BLaER1 (cell line): Measurements from ENCODE around the gene USHBP1.
A peak's percentile ranks its signal among the peaks of the same experiment; 100 is the strongest.

Source experiments
- H3K27ac ChIP-seq: shearing (Covaris generic); formaldehyde crosslinking; 2 replicates; pipeline ENCODE4 v1.8.1; 2022
- H3K27me3 ChIP-seq: shearing (Covaris generic); formaldehyde crosslinking; 2 replicates; pipeline ENCODE4 v1.8.1; 2022
- H3K36me3 ChIP-seq: shearing (Covaris generic); formaldehyde crosslinking; 2 replicates; pipeline ENCODE4 v1.8.1; 2022
- H3K4me1 ChIP-seq: shearing (Covaris generic); formaldehyde crosslinking; 2 replicates; pipeline ENCODE4 v1.8.1; 2022
- H3K4me2 ChIP-seq: shearing (Covaris generic); formaldehyde crosslinking; 2 replicates; pipeline ENCODE4 v1.8.1; 2022
- H3K4me3 ChIP-seq: shearing (Covaris generic); formaldehyde crosslinking; 2 replicates; pipeline ENCODE4 v1.8.1; 2022
- H3K9ac ChIP-seq: shearing (Covaris generic); formaldehyde crosslinking; 2 replicates; pipeline ENCODE4 v1.8.1; 2022
- H3K9me3 ChIP-seq: shearing (Covaris generic); formaldehyde crosslinking; 2 replicates; pipeline ENCODE4 v1.8.1; 2022
- H4K20me1 ChIP-seq: shearing (Covaris generic); formaldehyde crosslinking; 2 replicates; pipeline ENCODE4 v1.8.1; 2022
- Cebpa-rat ChIP-seq: shearing (Covaris generic); IDR thresholded peaks from 2 replicates; pipeline ENCODE4 v1.8.1; 2022

USHBP1 gene

GRCh38 chr19:17242431-17243208 is 21.9 kb downstream of the USHBP1 start:
- TF ChIP-seq Cebpa-rat, result no peak
- H3K4me3 ChIP-seq, result peak overlapping the region; percentile 90
- no peaks in the 10 kb centered on the region for H3K27me3 ChIP-seq
- peak overlapping the region; percentile 85; the same call in 1 of the 2 replicates for H3K9ac ChIP-seq
- peak overlapping the region; percentile 92 for H3K4me2 ChIP-seq
- H3K9me3 ChIP-seq, result no peaks in the 10 kb centered on the region
- peak overlapping the region; percentile 47; the same call in 1 of the 2 replicates for H3K27ac ChIP-seq
- peaks cover 37% of the 10 kb centered on the region for H3K36me3 ChIP-seq
- H4K20me1 ChIP-seq, result peaks cover 68% of the 10 kb centered on the region
- peaks cover 54% of the 10 kb centered on the region for H3K4me1 ChIP-seq

DNA sequence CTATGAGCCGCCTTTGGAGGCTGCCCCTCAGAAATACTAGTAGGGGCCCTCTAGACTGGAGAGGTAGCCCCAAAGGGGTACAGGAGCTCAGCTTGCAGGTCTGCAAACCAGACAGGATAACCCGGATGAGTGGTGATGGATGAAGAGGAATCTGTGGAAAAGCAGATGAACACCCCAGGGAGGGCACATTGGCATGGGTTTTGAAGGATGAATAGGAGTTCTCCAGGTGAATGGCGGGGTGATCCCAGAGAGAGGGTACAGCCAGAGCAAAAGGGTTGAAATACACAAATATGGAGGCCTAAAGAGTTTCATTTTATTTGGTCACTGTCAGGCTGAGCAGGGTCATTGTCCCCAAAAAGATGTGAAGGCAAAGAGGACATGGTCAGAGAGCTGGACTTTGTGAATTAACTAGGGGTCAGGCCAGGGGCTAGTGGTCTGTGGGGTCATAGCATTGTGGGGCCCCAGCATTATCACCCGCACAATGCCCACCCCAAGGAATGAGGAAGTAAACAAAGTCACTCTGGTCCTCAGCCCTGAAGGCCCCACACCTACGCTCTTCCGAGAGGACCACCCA is 23.6 kb downstream of the USHBP1 start:
- Histone ChIP-seq H3K27ac (no peak overlapping the region; the same call in 1 of the 2 replicates), H3K4me3 (no peak overlapping the region), H3K9ac (no peak overlapping the region), H3K9me3 (no peaks in the 10 kb centered on the region), H3K27me3 (no peaks in the 10 kb centered on the region), H4K20me1 (peaks cover 75% of the 10 kb centered on the region), H3K4me2 (no peak overlapping the region), H3K4me1 (peaks cover 51% of the 10 kb centered on the region), H3K36me3 (peaks cover 39% of the 10 kb centered on the region)
- TF ChIP-seq Cebpa-rat, result no peak

- H3K4me1 ChIP-seq, result peaks cover 56% of the 10 kb centered on the region
- H4K20me1 ChIP-seq, result peaks cover 78% of the 10 kb centered on the region
- no peaks in the 10 kb centered on the region for H3K9me3 ChIP-seq
- H3K9ac ChIP-seq, result no peak overlapping the region
- H3K27me3 ChIP-seq, result no peaks in the 10 kb centered on the region
- no peak overlapping the region for H3K4me2 ChIP-seq
- H3K36me3 ChIP-seq, result peaks cover 39% of the 10 kb centered on the region
- no peak for TF ChIP-seq Cebpa-rat
- H3K4me3 ChIP-seq, result no peak overlapping the region
- no peak overlapping the region for H3K27ac ChIP-seq
Observed at GRCh38 chr19:17240062-17240752, 24.3 kb downstream of the USHBP1 start.

DNA sequence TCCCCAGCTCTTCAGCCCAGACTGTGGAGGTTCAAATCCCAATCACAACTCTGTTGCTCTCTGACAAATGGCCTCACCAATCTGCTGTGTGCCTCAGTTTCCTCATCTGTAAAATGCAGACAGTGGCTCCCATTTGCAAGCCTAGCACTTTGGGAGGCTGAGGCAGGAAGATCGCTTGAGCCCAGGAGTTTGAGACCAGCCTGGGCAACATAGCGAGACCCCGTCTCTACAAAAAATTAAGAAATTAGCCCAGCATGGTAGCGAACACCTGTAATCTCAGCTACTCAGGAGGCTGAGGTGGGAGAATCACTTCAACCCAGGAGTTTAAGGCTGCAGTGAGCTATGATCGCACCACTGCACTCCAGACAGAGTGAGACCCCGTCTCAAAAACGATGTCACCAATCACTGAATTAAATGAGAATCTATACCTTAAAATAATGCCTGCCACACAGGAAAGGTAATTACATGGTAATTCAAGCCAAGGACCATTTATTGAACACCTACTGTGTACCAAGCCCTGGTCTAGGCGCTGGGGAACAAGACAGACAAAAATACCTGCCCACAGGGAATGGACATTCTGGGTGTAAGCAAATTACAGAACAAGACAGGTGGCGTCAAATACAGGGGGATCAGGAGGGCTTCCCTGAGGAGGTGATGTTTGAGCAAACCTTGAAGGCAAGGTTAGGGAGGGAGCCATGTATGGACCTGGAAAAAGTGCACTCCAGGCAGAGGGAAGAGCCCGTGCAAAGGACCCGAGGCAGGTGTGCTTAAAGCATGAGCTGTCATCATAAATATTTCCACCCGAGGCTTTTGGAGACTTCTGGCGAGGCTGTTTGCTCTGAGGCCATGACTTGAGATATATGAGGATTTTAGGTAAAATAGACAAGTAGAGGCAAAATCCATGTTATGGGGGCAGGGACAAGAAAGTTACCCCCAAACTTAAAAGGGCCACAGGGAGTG is 26.5 kb downstream of the USHBP1 start:
- TF ChIP-seq Cebpa-rat, result no peak
- no peaks in the 10 kb centered on the region for H3K9me3 ChIP-seq
- no peak overlapping the region for H3K4me2 ChIP-seq
- peaks cover 57% of the 10 kb centered on the region for H3K4me1 ChIP-seq
- H4K20me1 ChIP-seq, result peaks cover 66% of the 10 kb centered on the region
- H3K36me3 ChIP-seq, result peaks cover 53% of the 10 kb centered on the region
- H3K27me3 ChIP-seq, result no peaks in the 10 kb centered on the region
- H3K4me3 ChIP-seq, result no peak overlapping the region
- H3K9ac ChIP-seq, result no peak overlapping the region
- H3K27ac ChIP-seq, result no peak overlapping the region

GRCh38 chr19:17236811-17237543 is 27.6 kb downstream of the USHBP1 start:
- H3K27ac ChIP-seq, result no peak overlapping the region
- no peaks in the 10 kb centered on the region for H3K27me3 ChIP-seq
- H3K9ac ChIP-seq, result no peak overlapping the region
- no peaks in the 10 kb centered on the region for H3K9me3 ChIP-seq
- peaks cover 46% of the 10 kb centered on the region for H3K4me1 ChIP-seq
- no peak for TF ChIP-seq Cebpa-rat
- peak overlapping the region; percentile 49 for H3K4me2 ChIP-seq
- no peak overlapping the region for H3K4me3 ChIP-seq
- H3K36me3 ChIP-seq, result peaks cover 64% of the 10 kb centered on the region
- H4K20me1 ChIP-seq, result peaks cover 63% of the 10 kb centered on the region

DNA sequence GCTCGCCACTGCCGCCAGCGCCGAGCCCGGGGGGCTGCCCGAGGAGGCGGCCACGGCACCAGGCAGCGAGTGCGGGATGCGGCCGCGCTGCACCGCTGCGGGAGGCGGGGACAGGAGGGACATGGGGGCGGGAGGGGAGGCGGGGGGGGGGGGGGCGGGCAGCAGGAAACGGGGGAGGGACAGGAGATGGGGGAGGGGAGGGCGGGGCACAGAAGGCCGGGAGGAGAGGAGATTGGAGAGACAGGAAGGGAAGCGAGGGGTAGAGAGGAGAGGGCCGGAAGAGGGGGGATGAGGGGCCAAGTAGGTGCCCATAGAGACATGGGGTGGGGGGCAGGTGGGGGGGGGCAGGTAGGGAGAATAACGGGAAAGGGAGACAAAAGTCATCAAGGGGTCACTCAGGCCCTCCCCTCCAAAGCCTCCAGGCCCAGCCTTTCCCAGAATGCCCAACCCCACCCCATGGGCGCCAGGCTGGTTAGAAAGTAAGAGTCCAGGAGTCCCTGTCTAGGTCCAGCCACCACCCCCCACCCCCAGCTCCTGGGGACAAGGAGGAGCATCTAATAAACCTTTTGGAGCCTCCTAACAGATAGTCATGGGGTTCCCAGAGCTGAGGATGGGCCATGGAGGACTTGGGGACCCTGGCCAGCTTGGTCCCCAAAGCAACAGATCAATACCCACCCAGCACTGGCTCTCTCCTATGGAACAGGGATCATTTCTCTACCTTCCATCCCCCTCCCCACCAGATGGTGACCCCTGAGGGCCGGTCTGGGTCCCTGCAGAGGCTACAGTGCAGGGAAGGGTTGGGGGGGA is 28.4 kb downstream of the USHBP1 start:
- Histone ChIP-seq H3K36me3 (peaks cover 70% of the 10 kb centered on the region), H3K4me1 (peaks cover 38% of the 10 kb centered on the region), H3K4me2 (peak overlapping the region; percentile 100), H3K27me3 (no peaks in the 10 kb centered on the region), H3K9ac (peak overlapping the region; percentile 80; the same call in 1 of the 2 replicates), H4K20me1 (peaks cover 59% of the 10 kb centered on the region), H3K9me3 (no peaks in the 10 kb centered on the region), H3K4me3 (peak overlapping the region; percentile 73), H3K27ac (peak overlapping the region; percentile 72; the same call in 1 of the 2 replicates)
- no peak for TF ChIP-seq Cebpa-rat

DNA sequence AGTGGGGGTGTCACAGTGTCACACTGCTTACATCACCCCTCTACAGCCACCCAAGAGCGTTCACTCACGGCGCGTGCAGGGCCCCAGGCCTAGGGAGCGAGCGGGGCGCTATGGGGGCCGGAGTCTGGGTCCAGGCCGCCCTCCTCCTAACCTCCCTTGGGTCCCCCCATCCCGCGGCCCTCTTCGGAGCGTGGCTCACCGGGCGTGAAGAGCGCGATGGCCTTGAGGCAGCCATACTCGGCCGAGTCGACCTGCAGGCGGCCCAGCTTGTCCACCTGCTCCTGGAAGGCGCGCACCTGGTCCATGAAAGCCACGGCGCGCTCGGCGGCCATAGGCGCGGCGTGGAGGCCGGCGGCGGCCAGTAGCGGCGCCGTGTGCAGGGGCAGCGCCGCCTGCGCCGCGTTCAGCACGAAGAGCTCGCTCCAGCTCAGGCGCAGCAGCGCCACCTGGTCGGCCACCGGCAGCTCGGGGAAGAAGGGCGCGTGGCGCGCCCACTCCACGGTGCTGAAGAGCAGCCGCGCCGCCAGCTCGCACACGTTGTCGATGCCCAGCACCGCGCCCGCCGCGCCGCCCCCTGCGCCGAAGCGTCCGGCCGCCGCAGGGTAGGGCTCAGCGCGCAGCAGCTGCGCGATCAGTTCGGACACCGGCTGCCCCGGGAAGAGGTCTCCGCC is 29.1 kb downstream of the USHBP1 start:
- no peak for TF ChIP-seq Cebpa-rat
- Histone ChIP-seq H3K9ac (peak overlapping the region; percentile 80), H3K36me3 (peaks cover 70% of the 10 kb centered on the region), H3K4me1 (peaks cover 31% of the 10 kb centered on the region), H3K4me3 (peak overlapping the region; percentile 73), H4K20me1 (peaks cover 51% of the 10 kb centered on the region), H3K27me3 (no peaks in the 10 kb centered on the region), H3K27ac (peak overlapping the region; percentile 72), H3K4me2 (peak overlapping the region; percentile 100), H3K9me3 (no peaks in the 10 kb centered on the region)

DNA sequence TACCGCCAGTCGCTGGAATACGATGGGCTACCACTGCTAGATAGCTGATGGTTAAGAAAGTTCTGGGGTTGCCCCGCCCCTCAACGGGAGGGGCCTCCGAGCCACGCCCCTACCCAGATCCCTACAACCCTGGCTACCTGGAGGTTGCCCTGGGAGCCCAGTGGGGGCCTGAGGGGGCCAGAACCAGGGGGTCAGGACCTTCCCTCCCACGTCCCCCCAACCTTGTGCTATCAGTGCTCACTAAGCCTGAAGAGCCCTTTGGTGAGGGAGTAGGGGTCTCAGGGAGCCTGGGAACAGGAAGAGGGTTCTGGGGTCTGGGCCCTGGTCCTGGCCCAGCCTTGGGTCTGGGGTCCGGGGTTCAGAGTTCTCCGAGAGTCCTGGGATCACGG is 29.6 kb downstream of the USHBP1 start:
- no peak for TF ChIP-seq Cebpa-rat
- H3K4me1 ChIP-seq, result peaks cover 28% of the 10 kb centered on the region
- H3K27me3 ChIP-seq, result no peaks in the 10 kb centered on the region
- peak overlapping the region; percentile 73 for H3K4me3 ChIP-seq
- no peaks in the 10 kb centered on the region for H3K9me3 ChIP-seq
- peaks cover 46% of the 10 kb centered on the region for H4K20me1 ChIP-seq
- peak overlapping the region; percentile 80 for H3K9ac ChIP-seq
- peak overlapping the region; percentile 72 for H3K27ac ChIP-seq
- H3K36me3 ChIP-seq, result peaks cover 70% of the 10 kb centered on the region
- H3K4me2 ChIP-seq, result peak overlapping the region; percentile 100
